SK-N-SH treated with all-trans-retinoic acid at 6 μM for 48 hours (cell line): ENCODE results near the gene LZTR1.
A peak's percentile ranks its signal among the peaks of the same experiment; 100 is the strongest.
"Not testable (repeated sequence)": the region's sequence is repeated elsewhere in the genome, so short reads cannot be mapped to it uniquely, and the experiment has no call there.

Experiments
- ATAC-seq: fragments of 200-7000 bp; cut with Tn5 transposase; 3 replicates; pipeline ENCODE4 v1.9.1; 2020; ENCODE audit warnings: mild to moderate bottlenecking, moderate library complexity
- CSDC2 ChIP-seq: fragments of 250-450 bp; sonication (Bioruptor Pico); IDR thresholded peaks from 2 replicates; pipeline ENCODE4 v1.5.0; 2020; ENCODE audit warnings: mild to moderate bottlenecking, moderate library complexity
- ESRRG ChIP-seq: fragments of 250-450 bp; sonication (Bioruptor Pico); IDR thresholded peaks from 2 replicates; pipeline ENCODE4 v1.6.1; 2021; ENCODE audit warnings: mild to moderate bottlenecking
- GLIS3 ChIP-seq: fragments of 250-450 bp; sonication (Bioruptor Pico); IDR thresholded peaks from 2 replicates; pipeline ENCODE4 v1.5.0; 2020; ENCODE audit warnings: mild to moderate bottlenecking, moderate library complexity
- ISL1 ChIP-seq: fragments of 250-450 bp; sonication (Bioruptor Pico); IDR thresholded peaks from 2 replicates; pipeline ENCODE4 v2.1.2; 2022; ENCODE audit warnings: mild to moderate bottlenecking, moderate library complexity
- SNAI2 ChIP-seq: fragments of 250-450 bp; sonication (Bioruptor Pico); IDR thresholded peaks from 2 replicates; pipeline ENCODE4 v1.5.0; 2020; ENCODE audit warnings: mild to moderate bottlenecking, moderate library complexity
- TCF4 ChIP-seq: fragments of 250-450 bp; sonication (Bioruptor Pico); IDR thresholded peaks from 2 replicates; pipeline ENCODE4 v1.8.0; 2021; ENCODE audit warnings: mild to moderate bottlenecking, moderate library complexity, borderline replicate concordance
- TOX ChIP-seq: fragments of 250-450 bp; sonication (Bioruptor Pico); IDR thresholded peaks from 2 replicates; pipeline ENCODE4 v1.8.0; 2021; ENCODE audit warnings: mild to moderate bottlenecking, moderate library complexity, borderline replicate concordance
- ZC3H10 ChIP-seq: fragments of 250-450 bp; sonication (Bioruptor Pico); IDR thresholded peaks from 2 replicates; pipeline ENCODE4 v1.5.1; 2021; ENCODE audit warnings: mild to moderate bottlenecking, moderate library complexity
- ZNF565 ChIP-seq: fragments of 450-650 bp; formaldehyde crosslinking; conservative IDR thresholded peaks from 2 replicates; pipeline ENCODE4 v1.5.0; 2020; ENCODE audit warnings: low read depth, mild to moderate bottlenecking, moderate library complexity
- ZNF8 ChIP-seq: fragments of 450-650 bp; formaldehyde crosslinking; IDR thresholded peaks from 2 replicates; pipeline ENCODE4 v1.5.0; 2020; ENCODE audit warnings: mild to moderate bottlenecking, moderate library complexity
- TF ChIP-seq, protein P1 (sequence below): fragments of 250-450 bp; sonication (Bioruptor Pico); IDR thresholded peaks from 2 replicates; pipeline ENCODE4 v1.5.1; 2021; ENCODE audit warnings: mild to moderate bottlenecking, moderate library complexity
- TF ChIP-seq, protein P2 (sequence below): fragments of 250-450 bp; sonication (Bioruptor Pico); IDR thresholded peaks from 2 replicates; pipeline ENCODE4 v1.5.1; 2020; ENCODE audit warnings: low read depth, mild to moderate bottlenecking, moderate library complexity
- TF ChIP-seq, protein P3 (sequence below): fragments of 250-450 bp; sonication (Bioruptor Pico); IDR thresholded peaks from 2 replicates; pipeline ENCODE4 v1.8.0; 2020; ENCODE audit warnings: mild to moderate bottlenecking, moderate library complexity, borderline replicate concordance
- TF ChIP-seq, protein P4 (sequence below): fragments of 250-450 bp; sonication (Bioruptor Pico); IDR thresholded peaks from 2 replicates; pipeline ENCODE4 v1.8.0; 2021; ENCODE audit warnings: low read depth, mild to moderate bottlenecking, moderate library complexity, borderline replicate concordance
- TF ChIP-seq, protein P5 (sequence below): fragments of 250-450 bp; sonication (Bioruptor Pico); IDR thresholded peaks from 2 replicates; pipeline ENCODE4 v1.5.0; 2020; ENCODE audit warnings: mild to moderate bottlenecking, moderate library complexity

The LZTR1 gene

DNA sequence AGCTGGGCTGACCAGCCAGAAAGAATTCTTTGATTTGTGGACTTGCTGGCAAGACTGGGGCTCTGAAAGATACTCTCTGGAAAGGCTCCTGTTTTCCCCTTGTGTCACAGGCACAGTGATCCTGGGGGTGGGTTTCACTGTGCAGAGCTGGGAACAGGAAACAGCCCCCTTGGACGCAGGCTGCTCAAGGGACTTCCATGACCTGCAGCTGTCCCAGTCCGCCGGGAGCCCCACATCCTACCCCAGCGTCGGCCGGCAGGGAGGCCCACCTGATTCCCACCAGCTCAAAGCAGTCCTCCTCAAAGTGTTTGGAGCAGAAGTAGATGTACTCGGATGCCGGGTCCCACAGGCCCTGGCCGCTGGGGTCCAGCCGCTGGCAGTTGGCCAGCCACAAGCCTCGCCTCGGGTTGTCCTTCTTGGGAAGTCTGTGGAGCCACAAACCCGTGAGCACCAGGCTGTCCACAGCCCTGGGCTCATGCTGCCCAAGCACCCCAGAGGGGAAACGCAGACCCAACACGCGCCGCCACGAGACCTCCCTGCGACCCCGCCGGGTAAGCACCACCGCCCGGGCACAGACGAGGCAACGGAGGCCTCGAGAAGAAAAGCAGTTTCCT lies 19.0 kb downstream of the LZTR1 start:
- TF ChIP-seq TOX = no peak
- TF ChIP-seq, protein P1, sequence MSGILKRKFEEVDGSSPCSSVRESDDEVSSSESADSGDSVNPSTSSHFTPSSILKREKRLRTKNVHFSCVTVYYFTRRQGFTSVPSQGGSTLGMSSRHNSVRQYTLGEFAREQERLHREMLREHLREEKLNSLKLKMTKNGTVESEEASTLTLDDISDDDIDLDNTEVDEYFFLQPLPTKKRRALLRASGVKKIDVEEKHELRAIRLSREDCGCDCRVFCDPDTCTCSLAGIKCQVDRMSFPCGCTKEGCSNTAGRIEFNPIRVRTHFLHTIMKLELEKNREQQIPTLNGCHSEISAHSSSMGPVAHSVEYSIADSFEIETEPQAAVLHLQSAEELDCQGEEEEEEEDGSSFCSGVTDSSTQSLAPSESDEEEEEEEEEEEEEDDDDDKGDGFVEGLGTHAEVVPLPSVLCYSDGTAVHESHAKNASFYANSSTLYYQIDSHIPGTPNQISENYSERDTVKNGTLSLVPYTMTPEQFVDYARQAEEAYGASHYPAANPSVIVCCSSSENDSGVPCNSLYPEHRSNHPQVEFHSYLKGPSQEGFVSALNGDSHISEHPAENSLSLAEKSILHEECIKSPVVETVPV = 0 out of 2 replicates have a peak, but pooled peaks have one; percentile 20
- TF ChIP-seq ISL1 = no peak
- ATAC-seq = peak; percentile 2

DNA sequence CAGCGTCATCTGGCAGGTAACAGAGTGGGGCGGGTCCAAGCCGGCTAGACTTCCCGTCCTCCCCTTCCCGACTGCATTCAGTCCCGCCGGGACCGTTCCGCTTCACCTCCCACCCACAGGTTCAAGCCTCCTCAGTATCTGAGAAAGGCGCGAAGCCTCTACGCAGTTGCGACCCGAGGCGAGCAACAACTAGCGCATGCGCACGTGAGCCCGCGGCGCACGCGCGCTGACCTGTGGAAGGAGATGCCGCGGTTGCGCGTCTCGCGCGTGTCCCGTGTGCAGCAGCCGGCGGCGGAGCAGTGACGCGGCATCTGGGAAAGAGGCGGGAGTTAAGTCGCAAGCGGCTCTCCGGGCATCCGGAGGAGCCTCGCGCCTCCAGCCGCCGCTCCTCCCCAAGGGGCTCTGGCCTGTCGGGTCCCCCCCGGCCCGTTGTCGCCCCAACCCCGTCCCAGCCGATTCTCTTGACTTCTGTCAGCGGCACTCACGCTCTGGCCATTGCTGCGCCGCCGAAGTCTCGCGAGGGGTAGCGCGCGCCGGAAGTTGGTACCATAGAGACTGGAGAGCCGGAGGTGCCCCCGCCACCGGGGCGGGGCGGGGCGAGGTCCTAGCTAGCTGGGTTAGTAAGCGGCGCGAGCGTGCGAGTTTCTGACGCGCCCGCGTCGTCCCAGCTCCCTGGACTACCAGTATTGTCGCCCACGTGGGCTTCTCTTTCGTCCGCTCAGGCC lies 19.7 kb downstream of the LZTR1 start, which contains the start of gene THAP7:
THAP7 (minus strand) TSS at position 518 of the 725 bp plus-strand sequence; CDS start at position 311, 207 bp downstream.
- ATAC-seq = peak; percentile 92
- TF ChIP-seq TCF4 (peak; percentile 10; the same call in 1 of the 2 replicates), GLIS3 (CRISPR knock-in tag) (0 out of 2 replicates have a peak, but pooled peaks have one; percentile 11)
- TF ChIP-seq, protein P2, sequence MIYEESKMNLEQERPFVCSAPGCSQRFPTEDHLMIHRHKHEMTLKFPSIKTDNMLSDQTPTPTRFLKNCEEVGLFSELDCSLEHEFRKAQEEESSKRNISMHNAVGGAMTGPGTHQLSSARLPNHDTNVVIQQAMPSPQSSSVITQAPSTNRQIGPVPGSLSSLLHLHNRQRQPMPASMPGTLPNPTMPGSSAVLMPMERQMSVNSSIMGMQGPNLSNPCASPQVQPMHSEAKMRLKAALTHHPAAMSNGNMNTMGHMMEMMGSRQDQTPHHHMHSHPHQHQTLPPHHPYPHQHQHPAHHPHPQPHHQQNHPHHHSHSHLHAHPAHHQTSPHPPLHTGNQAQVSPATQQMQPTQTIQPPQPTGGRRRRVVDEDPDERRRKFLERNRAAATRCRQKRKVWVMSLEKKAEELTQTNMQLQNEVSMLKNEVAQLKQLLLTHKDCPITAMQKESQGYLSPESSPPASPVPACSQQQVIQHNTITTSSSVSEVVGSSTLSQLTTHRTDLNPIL = no peak
- TF ChIP-seq, protein P3, sequence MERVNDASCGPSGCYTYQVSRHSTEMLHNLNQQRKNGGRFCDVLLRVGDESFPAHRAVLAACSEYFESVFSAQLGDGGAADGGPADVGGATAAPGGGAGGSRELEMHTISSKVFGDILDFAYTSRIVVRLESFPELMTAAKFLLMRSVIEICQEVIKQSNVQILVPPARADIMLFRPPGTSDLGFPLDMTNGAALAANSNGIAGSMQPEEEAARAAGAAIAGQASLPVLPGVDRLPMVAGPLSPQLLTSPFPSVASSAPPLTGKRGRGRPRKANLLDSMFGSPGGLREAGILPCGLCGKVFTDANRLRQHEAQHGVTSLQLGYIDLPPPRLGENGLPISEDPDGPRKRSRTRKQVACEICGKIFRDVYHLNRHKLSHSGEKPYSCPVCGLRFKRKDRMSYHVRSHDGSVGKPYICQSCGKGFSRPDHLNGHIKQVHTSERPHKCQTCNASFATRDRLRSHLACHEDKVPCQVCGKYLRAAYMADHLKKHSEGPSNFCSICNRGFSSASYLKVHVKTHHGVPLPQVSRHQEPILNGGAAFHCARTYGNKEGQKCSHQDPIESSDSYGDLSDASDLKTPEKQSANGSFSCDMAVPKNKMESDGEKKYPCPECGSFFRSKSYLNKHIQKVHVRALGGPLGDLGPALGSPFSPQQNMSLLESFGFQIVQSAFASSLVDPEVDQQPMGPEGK (CRISPR knock-in tag) = 0 out of 2 replicates have a peak, but pooled peaks have one; percentile 51

DNA sequence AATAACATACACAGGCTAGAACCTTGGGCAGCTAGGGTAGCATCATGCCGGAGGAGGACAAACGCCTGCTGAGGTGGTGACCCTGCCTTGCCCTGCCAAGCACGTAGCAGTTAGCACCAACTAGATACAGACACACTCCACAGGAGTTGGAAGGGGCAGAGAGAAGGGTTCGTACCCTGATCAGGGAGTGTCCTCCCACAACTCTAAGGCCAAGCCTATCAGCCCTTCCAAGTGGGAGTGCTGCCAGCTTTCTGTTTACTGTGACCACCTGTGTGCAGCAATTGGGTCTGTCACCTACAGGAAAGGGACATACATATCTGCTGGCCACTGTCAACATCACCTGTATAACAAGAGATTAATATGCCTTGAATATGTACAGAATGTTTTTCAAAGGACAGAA lies 21.7 kb downstream of the LZTR1 start:
- TF ChIP-seq GLIS3 (CRISPR knock-in tag) (no peak), ESRRG (CRISPR knock-in tag) (no peak), ZNF565 (no peak), TOX (no peak), SNAI2 (CRISPR knock-in tag) (no peak), ZC3H10 (no peak), TCF4 (no peak), ISL1 (no peak), CSDC2 (CRISPR knock-in tag) (no peak), ZNF8 (CRISPR knock-in tag) (no peak)
- TF ChIP-seq, protein P2 = no peak
- TF ChIP-seq, protein P4, sequence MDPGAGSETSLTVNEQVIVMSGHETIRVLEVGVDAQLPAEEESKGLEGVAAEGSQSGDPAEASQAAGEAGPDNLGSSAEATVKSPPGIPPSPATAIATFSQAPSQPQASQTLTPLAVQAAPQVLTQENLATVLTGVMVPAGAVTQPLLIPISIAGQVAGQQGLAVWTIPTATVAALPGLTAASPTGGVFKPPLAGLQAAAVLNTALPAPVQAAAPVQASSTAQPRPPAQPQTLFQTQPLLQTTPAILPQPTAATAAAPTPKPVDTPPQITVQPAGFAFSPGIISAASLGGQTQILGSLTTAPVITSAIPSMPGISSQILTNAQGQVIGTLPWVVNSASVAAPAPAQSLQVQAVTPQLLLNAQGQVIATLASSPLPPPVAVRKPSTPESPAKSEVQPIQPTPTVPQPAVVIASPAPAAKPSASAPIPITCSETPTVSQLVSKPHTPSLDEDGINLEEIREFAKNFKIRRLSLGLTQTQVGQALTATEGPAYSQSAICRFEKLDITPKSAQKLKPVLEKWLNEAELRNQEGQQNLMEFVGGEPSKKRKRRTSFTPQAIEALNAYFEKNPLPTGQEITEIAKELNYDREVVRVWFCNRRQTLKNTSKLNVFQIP (CRISPR knock-in tag) = no peak
- TF ChIP-seq, protein P5, sequence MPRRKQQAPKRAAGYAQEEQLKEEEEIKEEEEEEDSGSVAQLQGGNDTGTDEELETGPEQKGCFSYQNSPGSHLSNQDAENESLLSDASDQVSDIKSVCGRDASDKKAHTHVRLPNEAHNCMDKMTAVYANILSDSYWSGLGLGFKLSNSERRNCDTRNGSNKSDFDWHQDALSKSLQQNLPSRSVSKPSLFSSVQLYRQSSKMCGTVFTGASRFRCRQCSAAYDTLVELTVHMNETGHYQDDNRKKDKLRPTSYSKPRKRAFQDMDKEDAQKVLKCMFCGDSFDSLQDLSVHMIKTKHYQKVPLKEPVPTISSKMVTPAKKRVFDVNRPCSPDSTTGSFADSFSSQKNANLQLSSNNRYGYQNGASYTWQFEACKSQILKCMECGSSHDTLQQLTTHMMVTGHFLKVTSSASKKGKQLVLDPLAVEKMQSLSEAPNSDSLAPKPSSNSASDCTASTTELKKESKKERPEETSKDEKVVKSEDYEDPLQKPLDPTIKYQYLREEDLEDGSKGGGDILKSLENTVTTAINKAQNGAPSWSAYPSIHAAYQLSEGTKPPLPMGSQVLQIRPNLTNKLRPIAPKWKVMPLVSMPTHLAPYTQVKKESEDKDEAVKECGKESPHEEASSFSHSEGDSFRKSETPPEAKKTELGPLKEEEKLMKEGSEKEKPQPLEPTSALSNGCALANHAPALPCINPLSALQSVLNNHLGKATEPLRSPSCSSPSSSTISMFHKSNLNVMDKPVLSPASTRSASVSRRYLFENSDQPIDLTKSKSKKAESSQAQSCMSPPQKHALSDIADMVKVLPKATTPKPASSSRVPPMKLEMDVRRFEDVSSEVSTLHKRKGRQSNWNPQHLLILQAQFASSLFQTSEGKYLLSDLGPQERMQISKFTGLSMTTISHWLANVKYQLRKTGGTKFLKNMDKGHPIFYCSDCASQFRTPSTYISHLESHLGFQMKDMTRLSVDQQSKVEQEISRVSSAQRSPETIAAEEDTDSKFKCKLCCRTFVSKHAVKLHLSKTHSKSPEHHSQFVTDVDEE (CRISPR knock-in tag) = no peak
- TF ChIP-seq, protein P1 = no peak
- no peak for ATAC-seq

DNA sequence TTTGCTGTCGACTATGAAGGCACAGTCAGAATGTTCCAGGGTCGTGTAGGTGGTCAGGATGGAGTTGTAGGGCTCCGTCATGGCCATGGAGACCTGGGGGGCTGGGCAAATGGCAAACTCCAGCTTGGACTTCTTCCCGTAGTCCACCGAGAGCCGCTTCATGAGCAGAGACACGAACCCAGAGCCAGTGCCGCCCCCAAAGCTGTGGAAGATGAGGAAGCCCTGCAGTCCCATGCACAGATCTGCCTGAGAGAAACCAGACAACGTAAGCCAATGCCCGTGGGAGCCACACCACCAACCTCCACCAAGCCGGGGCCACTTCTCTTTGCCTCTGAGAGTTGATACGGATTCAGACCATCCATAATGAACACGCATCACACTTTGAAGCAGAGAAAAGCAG lies 27.1 kb downstream of the LZTR1 start:
- ATAC-seq = not testable (repeated sequence)
